HepG2 (cell line): ENCODE results near the gene EIF4A3. TPM values are rescaled to one million over a fixed set of nuclear protein-coding genes. Genes with fewer than 3 reads are reported as not detected.

Experiments used
- ATAC-seq: fragments of 200-7000 bp; cut with Tn5 transposase; 3 replicates; pipeline ENCODE4 v1.9.1; 2020; ENCODE audit warnings: mild to moderate bottlenecking, moderate library complexity
- BruUV-seq: library from RNA; stranded (reverse); fragments of 400-500 nt; replicated peaks from 2 replicates; lab custom pipeline; 2021; lab: Mats Ljungman, UMichigan
- CTCF ChIA-PET: fragments of 300-600 bp; formaldehyde crosslinking; extraction: SDS; loops from one replicate; lab custom pipeline; 2021; ENCODE audit warnings: low total read pairs, inconsistent platforms, low intra/inter-chr PET ratio; lab: Yijun Ruan, JAX
- POLR2A ChIA-PET: fragments of 350-600 bp; sonication (Branson Sonifier 250); formaldehyde crosslinking; loops from one replicate; lab custom pipeline; 2020; ENCODE audit warnings: antibody characterized with exemption, inconsistent platforms; lab: Yijun Ruan, JAX
- DNase-seq: peaks from one replicate; pipeline ENCODE4 v3.0.0-alpha.2; 2015; ENCODE audit warnings: low spot score
- FAIRE-seq: peaks from 3 replicates; lab custom pipeline; 2011; peaks lifted over from hg19 to GRCh38; lab: Jason Lieb, UNC
- H2AFZ ChIP-seq: one replicate; pipeline ENCODE4 v1.6.1; 2011; ENCODE audit warnings: low read length, inconsistent platforms
- H3K27ac ChIP-seq: fragments of 300-600 bp; 3 replicates; pipeline ENCODE4 v1.8.0; 2011; ENCODE audit warnings: mixed run types, mild to moderate bottlenecking, mixed read lengths, low read length, inconsistent platforms; ENCODE audit not compliant: insufficient read depth; ENCODE audit errors: extremely low read length
- H3K27me3 ChIP-seq, 2 experiments: fragments of 200-600 bp in 1 of 2; 2 replicates in 1 of 2; 3 replicates in 1 of 2; pipeline versions ENCODE4 v1.6.0 to v1.8.0; 2011; ENCODE audit warnings: low read length in 2 of 2, mild to moderate bottlenecking in 2 of 2, moderate library complexity in 2 of 2, inconsistent platforms in 1 of 2; ENCODE audit not compliant: insufficient read depth in 2 of 2, control insufficient read depth in 1 of 2
- H3K36me3 ChIP-seq, 2 experiments: fragments of 200-600 bp in 1 of 2; replicated peaks in 1 of 2; 2 replicates in 1 of 2; 3 replicates in 1 of 2; pipeline versions ENCODE4 v1.5.1 to v1.8.0; 2011; ENCODE audit warnings: low read length in 2 of 2, inconsistent platforms in 1 of 2; ENCODE audit not compliant: insufficient read depth in 2 of 2, control insufficient read depth in 1 of 2
- H3K4me1 ChIP-seq: 2 replicates; pipeline ENCODE4 v1.5.1; 2012; ENCODE audit warnings: low read length, inconsistent platforms; ENCODE audit not compliant: insufficient read depth
- H3K4me2 ChIP-seq: 2 replicates; pipeline ENCODE4 v1.6.0; 2011; ENCODE audit warnings: low read depth, low read length, inconsistent platforms
- H3K4me3 ChIP-seq, 3 experiments: fragments of 200-600 bp in 1 of 3; sonication (generic), shearing (Covaris generic) in 1 of 3; replicated peaks in 1 of 3; 2 replicates each; pipeline ENCODE4 v1.5.1; 2011 to 2016; ENCODE audit warnings: low read length in 3 of 3, inconsistent platforms in 2 of 3, low read depth in 2 of 3, mild to moderate bottlenecking in 2 of 3, control low read depth in 1 of 3, mixed read lengths in 1 of 3; ENCODE audit not compliant: insufficient read depth in 1 of 3
- H3K79me2 ChIP-seq: one replicate; pipeline ENCODE4 v1.6.1; 2011; ENCODE audit warnings: low read length, inconsistent platforms; ENCODE audit not compliant: insufficient read depth
- H3K9ac ChIP-seq: 2 replicates; pipeline ENCODE4 v1.6.0; 2011; ENCODE audit warnings: mild to moderate bottlenecking, low read depth, low read length, inconsistent platforms; ENCODE audit not compliant: insufficient read depth
- H3K9me3 ChIP-seq: 2 replicates; pipeline ENCODE4 v1.5.1; 2012; ENCODE audit warnings: mild to moderate bottlenecking, low read length
- H4K20me1 ChIP-seq: 2 replicates; pipeline ENCODE4 v1.6.0; 2011; ENCODE audit warnings: inconsistent platforms, mild to moderate bottlenecking, low read length, moderate library complexity; ENCODE audit not compliant: insufficient read depth
- AGO2 ChIP-seq: fragments of 200-400 bp; formaldehyde crosslinking; optimal IDR thresholded peaks from 2 replicates; pipeline ENCODE3; 2017; ENCODE audit warnings: mild to moderate bottlenecking, low read depth, low read length, moderate library complexity
- FOXM1 ChIP-seq: sonication (generic); formaldehyde crosslinking; IDR thresholded peaks from 2 replicates; pipeline ENCODE4 v1.5.0; 2020; ENCODE audit warnings: missing genetic modification reagents
- HNF4A ChIP-seq: sonication (generic); formaldehyde crosslinking; IDR thresholded peaks from 2 replicates; pipeline ENCODE4 v1.4.0; 2020; ENCODE audit warnings: missing genetic modification reagents
- HOXA3 ChIP-seq: sonication (generic); formaldehyde crosslinking; IDR thresholded peaks from 2 replicates; pipeline ENCODE4 v1.5.0; 2020; ENCODE audit warnings: missing genetic modification reagents
- HOXD1 ChIP-seq: sonication (generic); formaldehyde crosslinking; IDR thresholded peaks from 2 replicates; pipeline ENCODE4 v1.5.0; 2020; ENCODE audit warnings: missing genetic modification reagents
- MATR3 ChIP-seq: sonication (generic); formaldehyde crosslinking; IDR thresholded peaks from 2 replicates; pipeline ENCODE4 v1.4.0; 2020; ENCODE audit warnings: missing genetic modification reagents
- SALL1 ChIP-seq: sonication (generic); formaldehyde crosslinking; IDR thresholded peaks from 2 replicates; pipeline ENCODE4 v1.8.0; 2022; ENCODE audit warnings: mild to moderate bottlenecking, missing genetic modification reagents
- SMAD1 ChIP-seq: sonication (generic); formaldehyde crosslinking; IDR thresholded peaks from 2 replicates; pipeline ENCODE4 v1.4.0; 2020; ENCODE audit warnings: missing genetic modification reagents, low read depth, mild to moderate bottlenecking, borderline replicate concordance
- SRSF9 ChIP-seq: fragments of 200-400 bp; formaldehyde crosslinking; IDR thresholded peaks from 2 replicates; pipeline ENCODE4 v1.6.1; 2018; ENCODE audit warnings: borderline replicate concordance, mild to moderate bottlenecking, low read depth, low read length; ENCODE audit not compliant: insufficient read depth, poor library complexity, severe bottlenecking
- ZBTB21 ChIP-seq: sonication (generic); formaldehyde crosslinking; IDR thresholded peaks from 2 replicates; pipeline ENCODE4 v1.4.0; 2020; ENCODE audit warnings: missing genetic modification reagents
- ZBTB39 ChIP-seq: sonication (generic); formaldehyde crosslinking; IDR thresholded peaks from 2 replicates; pipeline ENCODE4 v1.5.0; 2020; ENCODE audit warnings: missing genetic modification reagents
- WGBS: methylation state at CpG from one replicate; pipeline ENCODE4 v1.1.6; 2017; ENCODE audit warnings: low lambda C conversion rate; 5-methylcytosine and 5-hydroxymethylcytosine counted together
- in situ Hi-C: cut with HindIII; loops from 2 replicates; pipeline ENCODE4 v1.10.0; 2017; ENCODE audit warnings: low pct_unique_long_range_greater_than_20kb; ENCODE audit not compliant: extremely low pct_ligation_motif_present
- intact Hi-C: fragments of 100-400 bp; cut with micrococcal nuclease; formaldehyde crosslinking; loops from one replicate; pipeline ENCODE4 v1.10.0; 2022; ENCODE audit not compliant: unreplicated experiment
- polyA plus RNA-seq, 8 experiments: library from polyadenylated mRNA; depleted of rRNA in 3 of 8; stranded (reverse) in 7 of 8; unstranded in 1 of 8; fragments of >200 nt; fragmentation: Illumina TruSeq in 4 of 8; extraction: Trizol in 4 of 8; gene quantifications; 2 replicates each; pipeline versions ENCODE4 v1.2.1 to v1.2.3, GENCODE V29; 2011 to 2016; ENCODE audit warnings: low read depth in 4 of 8, missing spikeins in 1 of 8, mixed read lengths in 1 of 8; ENCODE audit not compliant: insufficient read depth in 1 of 8
- total RNA-seq, 5 experiments: library from RNA; depleted of rRNA; stranded (reverse); fragments of >200 nt; fragmentation: Illumina TruSeq; extraction: Trizol; gene quantifications; 2 replicates each; pipeline ENCODE4 v1.2.3, GENCODE V29; 2016; ENCODE audit warnings: low read depth in 1 of 5

Gene EIF4A3
- total and polyA plus RNA-seq, 2 of the 13 experiments (the other 11 are each of a cell fraction or from before 2014, with no cell fraction given): 145 to 187 TPM

- Histone ChIP-seq H3K4me3 (no peak overlapping the region), H3K9ac (no peak overlapping the region), H4K20me1 (no peaks in the 10 kb centered on the region), H3K36me3 (no peaks in the 10 kb centered on the region), H3K4me2 (no peak overlapping the region), H3K9me3 (no peaks in the 10 kb centered on the region), H3K4me1 (peaks cover 14% of the 10 kb centered on the region), H3K79me2 (no peaks in the 10 kb centered on the region), H2AFZ (no peak overlapping the region), H3K27ac (no peak overlapping the region), H3K27me3 (peaks cover 15 to 76% of the 10 kb centered on the region in 2 experiments)
- FAIRE-seq (no peak), DNase-seq (no peak), ATAC-seq (no peak; the same call in 2 of the 3 replicates)
- BruUV-seq: no TSS peak
- in situ Hi-C loops: no loop called here
- CTCF ChIA-PET: no interaction called here
- WGBS: 43% methylated on average over 6 of the region's 11 CpGs
- intact Hi-C loops: no loop called here
- POLR2A ChIA-PET: interaction anchor here (0.9 kb wide), 1 partner anchor 31 kb away, joined by 3 read pairs; no protein-coding TSS in a partner anchor
- TF ChIP-seq SALL1 (CRISPR knock-in tag) (peak; percentile 27; the same call in 1 of the 2 replicates), AGO2 (no peak), MATR3 (CRISPR knock-in tag) (no peak), HOXD1 (no peak), SRSF9 (no peak), HOXA3 (CRISPR knock-in tag) (peak; percentile 64), SMAD1 (CRISPR knock-in tag) (no peak), FOXM1 (CRISPR knock-in tag) (peak; percentile 93; the same call in 1 of the 2 replicates), ZBTB21 (CRISPR knock-in tag) (peak; percentile 84), ZBTB39 (CRISPR knock-in tag) (no peak), HNF4A (CRISPR knock-in tag) (0 out of 2 replicates have a peak, but pooled peaks have one; percentile 5)
Measured at GRCh38 chr17:80176757-80177156, 29.8 kb upstream of the EIF4A3 start.
